ENCODE data around the gene SLC35B4.

GRCh38 chr7:134287916-134288659 lies 28.6 kb downstream of the SLC35B4 start:
- TF ChIP-seq CTCF (IDR thresholded peaks at IDR 0.05) = no peak
- no peak for TF ChIP-seq POLR2A (IDR thresholded peaks at IDR 0.05)

Measured in uterus (tissue), 2 donors.